Nephron progenitor cell (in vitro differentiated cells): ENCODE data around the gene DPEP2NB.
"Not testable (repeated sequence)": the region's sequence is repeated elsewhere in the genome, so short reads cannot be mapped to it uniquely, and the experiment has no call there.

Source experiments
- DNase-seq: peaks from one replicate; pipeline ENCODE4 v3.0.0; 2021
- H3K27ac Mint-ChIP-seq: 2 replicates; pipeline ENCODE4 v1.8.0; 2021; ENCODE audit warnings: mild to moderate bottlenecking, moderate library complexity, mixed read lengths
- H3K27me3 Mint-ChIP-seq: 2 replicates; pipeline ENCODE4 v1.8.0; 2021; ENCODE audit warnings: mild to moderate bottlenecking, low read depth, mixed read lengths; ENCODE audit not compliant: poor library complexity
- H3K36me3 Mint-ChIP-seq: 2 replicates; pipeline ENCODE4 v1.8.0; 2021; ENCODE audit warnings: low read depth, mixed read lengths
- H3K4me1 Mint-ChIP-seq: 2 replicates; pipeline ENCODE4 v1.8.0; 2021; ENCODE audit warnings: mixed read lengths
- H3K4me3 Mint-ChIP-seq: 2 replicates; pipeline ENCODE4 v1.8.0; 2021; ENCODE audit warnings: mild to moderate bottlenecking, moderate library complexity, mixed read lengths
- H3K9me3 Mint-ChIP-seq: 2 replicates; pipeline ENCODE4 v1.8.0; 2021; ENCODE audit warnings: mild to moderate bottlenecking, moderate library complexity, mixed read lengths
- CTCF ChIP-seq: fragments of 200-600 bp; sonication (generic); IDR thresholded peaks from 2 replicates; pipeline ENCODE4 v1.5.0; 2021; ENCODE audit warnings: antibody characterized with exemption

Gene DPEP2NB

GRCh38 chr16:67979955-67980678 lies 35.6 kb downstream of the DPEP2NB start, which contains the start of gene DPEP3:
Gene DPEP3, minus strand, starts transcription at chr16:67980499. Its CDS starts 119 bp downstream, at chr16:67980380.
- Mint-ChIP-seq H3K27ac (no peak within 1 kb of the TSS), H3K27me3 (peaks cover 35% of the 10 kb centered on the region), H3K4me3 (no peak within 1 kb of the TSS), H3K9me3 (peaks cover 6% of the 10 kb centered on the region), H3K36me3 (no peaks in the 10 kb centered on the region), H3K4me1 (peaks cover 31% of the 10 kb centered on the region)
- TF ChIP-seq CTCF = no peak
- DNase-seq = no peak

- H3K27ac Mint-ChIP-seq = no peak overlapping the region
- H3K27me3 Mint-ChIP-seq = peaks cover 37% of the 10 kb centered on the region
- no peak overlapping the region for H3K4me3 Mint-ChIP-seq
- H3K36me3 Mint-ChIP-seq = no peaks in the 10 kb centered on the region
- peaks cover 12% of the 10 kb centered on the region for H3K4me1 Mint-ChIP-seq
- peaks cover 3% of the 10 kb centered on the region for H3K9me3 Mint-ChIP-seq
- TF ChIP-seq CTCF = no peak
- DNase-seq = no peak
These were observed 38.1 kb downstream of the DPEP2NB start for GRCh38 chr16:67977469-67978227.

GRCh38 chr16:67977005-67977404 lies 38.7 kb downstream of the DPEP2NB start:
- Mint-ChIP-seq H3K36me3 (no peaks in the 10 kb centered on the region), H3K9me3 (no peaks in the 10 kb centered on the region), H3K4me3 (no peak overlapping the region), H3K27me3 (peaks cover 34% of the 10 kb centered on the region), H3K4me1 (peaks cover 10% of the 10 kb centered on the region), H3K27ac (no peak overlapping the region)
- DNase-seq = no peak
- TF ChIP-seq CTCF = no peak

- H3K27ac Mint-ChIP-seq = no peak overlapping the region
- no peak for TF ChIP-seq CTCF
- H3K36me3 Mint-ChIP-seq = no peaks in the 10 kb centered on the region
- H3K27me3 Mint-ChIP-seq = peaks cover 39% of the 10 kb centered on the region
- H3K4me1 Mint-ChIP-seq = peaks cover 13% of the 10 kb centered on the region
- no peaks in the 10 kb centered on the region for H3K9me3 Mint-ChIP-seq
- DNase-seq = no peak
- H3K4me3 Mint-ChIP-seq = no peak overlapping the region
These were observed 39.5 kb downstream of the DPEP2NB start for GRCh38 chr16:67976205-67976604.

- H3K4me3 Mint-ChIP-seq = peak overlapping the region; percentile 25
- peaks cover 44% of the 10 kb centered on the region for H3K27me3 Mint-ChIP-seq
- no peak for TF ChIP-seq CTCF
- H3K9me3 Mint-ChIP-seq = no peaks in the 10 kb centered on the region
- H3K4me1 Mint-ChIP-seq = peaks cover 20% of the 10 kb centered on the region
- no peak for DNase-seq
- no peaks in the 10 kb centered on the region for H3K36me3 Mint-ChIP-seq
- no peak overlapping the region for H3K27ac Mint-ChIP-seq
These were observed 40.2 kb downstream of the DPEP2NB start for GRCh38 chr16:67975321-67976105.

GRCh38 chr16:67972285-67972684 lies 43.4 kb downstream of the DPEP2NB start:
- H3K27me3 Mint-ChIP-seq = peaks cover 32% of the 10 kb centered on the region
- H3K27ac Mint-ChIP-seq, H3K9me3 Mint-ChIP-seq, H3K36me3 Mint-ChIP-seq, H3K4me3 Mint-ChIP-seq, DNase-seq: not testable (repeated sequence)
- H3K4me1 Mint-ChIP-seq = peaks cover 38% of the 10 kb centered on the region
